PC-3 (cell line): ENCODE results near the gene ATG9A.

Experiments used
- EZH2 ChIP-seq: fragments of 300-600 bp; sonication (generic); IDR thresholded peaks from one replicate; pipeline ENCODE4 v1.6.1; 2017; ENCODE audit warnings: antibody characterized with exemption, mild to moderate bottlenecking, low read length; ENCODE audit not compliant: unreplicated experiment
- EZH2phosphoT487 ChIP-seq: fragments of 300-600 bp; sonication (generic); IDR thresholded peaks from 2 replicates; pipeline ENCODE4 v1.6.1; 2018; ENCODE audit warnings: mild to moderate bottlenecking, antibody characterized with exemption, low read length, borderline replicate concordance
- TF ChIP-seq, protein P1 (sequence below): fragments of 300-600 bp; sonication (generic); conservative IDR thresholded peaks from 2 replicates; pipeline ENCODE4 v1.5.1; 2017; ENCODE audit warnings: antibody characterized with exemption, low read depth, mild to moderate bottlenecking, low read length

DNA sequence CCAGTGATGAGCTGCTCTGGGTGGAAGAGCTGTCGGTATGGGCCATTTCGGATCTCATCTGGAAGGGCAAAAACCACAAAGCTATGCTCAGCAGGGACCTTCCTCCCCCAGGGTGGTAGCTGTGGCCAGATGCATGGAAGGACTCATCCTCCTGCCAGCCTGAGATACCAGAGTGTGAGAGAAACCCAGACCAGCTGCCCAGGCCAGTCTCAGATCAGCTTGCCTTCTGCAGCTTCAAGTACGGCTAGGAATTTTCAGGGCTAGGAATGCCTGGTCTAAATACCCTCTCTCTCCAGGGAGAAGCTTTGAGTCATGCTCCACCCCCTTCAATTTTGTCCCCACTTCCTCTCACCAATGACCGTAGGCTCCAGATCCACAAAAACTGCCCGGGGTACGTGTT lies 22.2 kb upstream of the ATG9A start:
- TF ChIP-seq, protein P1, sequence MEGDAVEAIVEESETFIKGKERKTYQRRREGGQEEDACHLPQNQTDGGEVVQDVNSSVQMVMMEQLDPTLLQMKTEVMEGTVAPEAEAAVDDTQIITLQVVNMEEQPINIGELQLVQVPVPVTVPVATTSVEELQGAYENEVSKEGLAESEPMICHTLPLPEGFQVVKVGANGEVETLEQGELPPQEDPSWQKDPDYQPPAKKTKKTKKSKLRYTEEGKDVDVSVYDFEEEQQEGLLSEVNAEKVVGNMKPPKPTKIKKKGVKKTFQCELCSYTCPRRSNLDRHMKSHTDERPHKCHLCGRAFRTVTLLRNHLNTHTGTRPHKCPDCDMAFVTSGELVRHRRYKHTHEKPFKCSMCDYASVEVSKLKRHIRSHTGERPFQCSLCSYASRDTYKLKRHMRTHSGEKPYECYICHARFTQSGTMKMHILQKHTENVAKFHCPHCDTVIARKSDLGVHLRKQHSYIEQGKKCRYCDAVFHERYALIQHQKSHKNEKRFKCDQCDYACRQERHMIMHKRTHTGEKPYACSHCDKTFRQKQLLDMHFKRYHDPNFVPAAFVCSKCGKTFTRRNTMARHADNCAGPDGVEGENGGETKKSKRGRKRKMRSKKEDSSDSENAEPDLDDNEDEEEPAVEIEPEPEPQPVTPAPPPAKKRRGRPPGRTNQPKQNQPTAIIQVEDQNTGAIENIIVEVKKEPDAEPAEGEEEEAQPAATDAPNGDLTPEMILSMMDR: no peak
- TF ChIP-seq EZH2: no peak
- no peak for TF ChIP-seq EZH2phosphoT487
